ENCODE measurements around the gene SIRPA. TPM values are rescaled to one million over a fixed set of nuclear protein-coding genes. Genes with fewer than 3 reads are reported as not detected.

SIRPA gene
- total RNA-seq, 1 donor from 2014 or later, result 130 TPM

GRCh38 chr20:1971893-1972586 is 76.8 kb downstream of the SIRPA start:
- H3K36me3 ChIP-seq, result no peaks in the 10 kb centered on the region
- ATAC-seq (no peak), DNase-seq (no peak)
- H3K4me3 ChIP-seq, result no peak overlapping the region
- peaks cover 23% of the 10 kb centered on the region for H3K27me3 ChIP-seq (ENCODE audit: low read depth)
- intact Hi-C loops (cut with DNase I), result no loop called here
- H3K9me3 ChIP-seq, result no peaks in the 10 kb centered on the region
- no peaks in the 10 kb centered on the region for H3K4me1 ChIP-seq
- H3K27ac ChIP-seq, result no peak overlapping the region
- no peak for TF ChIP-seq CTCF (IDR thresholded peaks at IDR 0.05)

- Histone ChIP-seq H3K27me3 (ENCODE audit: low read depth) (peaks cover 23% of the 10 kb centered on the region), H3K4me1 (no peaks in the 10 kb centered on the region), H3K9me3 (no peaks in the 10 kb centered on the region), H3K36me3 (no peaks in the 10 kb centered on the region), H3K27ac (no peak overlapping the region), H3K4me3 (no peak overlapping the region)
- TF ChIP-seq CTCF (IDR thresholded peaks at IDR 0.05), result no peak
- DNase-seq (no peak), ATAC-seq (no peak)
- intact Hi-C loops (cut with DNase I), result no loop called here
Measured at GRCh38 chr20:1973601-1974440, 78.6 kb downstream of the SIRPA start.

- Histone ChIP-seq H3K4me1 (no peaks in the 10 kb centered on the region), H3K36me3 (no peaks in the 10 kb centered on the region), H3K27me3 (ENCODE audit: low read depth) (peaks cover 17% of the 10 kb centered on the region), H3K9me3 (no peaks in the 10 kb centered on the region), H3K4me3 (no peak overlapping the region), H3K27ac (no peak overlapping the region)
- intact Hi-C loops (cut with DNase I), result no loop called here
- ATAC-seq (no peak), DNase-seq (no peak)
- no peak for TF ChIP-seq CTCF (IDR thresholded peaks at IDR 0.05)
Measured at GRCh38 chr20:1975291-1975690, 80.1 kb downstream of the SIRPA start.

- Histone ChIP-seq H3K4me3 (no peak overlapping the region), H3K36me3 (no peaks in the 10 kb centered on the region), H3K27me3 (ENCODE audit: low read depth) (peaks cover 39% of the 10 kb centered on the region), H3K27ac (no peak overlapping the region), H3K4me1 (no peaks in the 10 kb centered on the region), H3K9me3 (no peaks in the 10 kb centered on the region)
- no peak for TF ChIP-seq CTCF (IDR thresholded peaks at IDR 0.05)
- ATAC-seq, result no peak
- no peak for DNase-seq
- intact Hi-C loops (cut with DNase I), result no loop called here
Measured at GRCh38 chr20:1979106-1979778, 84.0 kb downstream of the SIRPA start.

- H3K9me3 ChIP-seq, result no peaks in the 10 kb centered on the region
- no peaks in the 10 kb centered on the region for H3K4me1 ChIP-seq
- no peaks in the 10 kb centered on the region for H3K36me3 ChIP-seq
- H3K27ac ChIP-seq, result no peak overlapping the region
- no peak for DNase-seq
- no peak overlapping the region for H3K4me3 ChIP-seq
- peaks cover 69% of the 10 kb centered on the region for H3K27me3 ChIP-seq (ENCODE audit: low read depth)
- ATAC-seq, result no peak
- intact Hi-C loops (cut with DNase I), result no loop called here
- TF ChIP-seq CTCF (IDR thresholded peaks at IDR 0.05), result no peak
Measured at GRCh38 chr20:1982686-1983085, 87.5 kb downstream of the SIRPA start.

Measured in lower lobe of right lung (tissue), 2 donors.